Stimulated activated CD4-positive, alpha-beta T cell treated with anti-CD3 and anti-CD28 coated beads, Interleukin-4, amount 100 ng/mL, for 48 hours (primary cell): Measurements from ENCODE around the gene TFG.
"Not testable (repeated sequence)": the region's sequence is repeated elsewhere in the genome, so short reads cannot be mapped to it uniquely, and the experiment has no call there.

Experiments
- DNase-seq, 2 donors: peaks; one replicate each; pipeline ENCODE4 v3.0.0-alpha.2; 2020; ENCODE audit warnings: low read depth in 2 of 2

Gene TFG

DNA sequence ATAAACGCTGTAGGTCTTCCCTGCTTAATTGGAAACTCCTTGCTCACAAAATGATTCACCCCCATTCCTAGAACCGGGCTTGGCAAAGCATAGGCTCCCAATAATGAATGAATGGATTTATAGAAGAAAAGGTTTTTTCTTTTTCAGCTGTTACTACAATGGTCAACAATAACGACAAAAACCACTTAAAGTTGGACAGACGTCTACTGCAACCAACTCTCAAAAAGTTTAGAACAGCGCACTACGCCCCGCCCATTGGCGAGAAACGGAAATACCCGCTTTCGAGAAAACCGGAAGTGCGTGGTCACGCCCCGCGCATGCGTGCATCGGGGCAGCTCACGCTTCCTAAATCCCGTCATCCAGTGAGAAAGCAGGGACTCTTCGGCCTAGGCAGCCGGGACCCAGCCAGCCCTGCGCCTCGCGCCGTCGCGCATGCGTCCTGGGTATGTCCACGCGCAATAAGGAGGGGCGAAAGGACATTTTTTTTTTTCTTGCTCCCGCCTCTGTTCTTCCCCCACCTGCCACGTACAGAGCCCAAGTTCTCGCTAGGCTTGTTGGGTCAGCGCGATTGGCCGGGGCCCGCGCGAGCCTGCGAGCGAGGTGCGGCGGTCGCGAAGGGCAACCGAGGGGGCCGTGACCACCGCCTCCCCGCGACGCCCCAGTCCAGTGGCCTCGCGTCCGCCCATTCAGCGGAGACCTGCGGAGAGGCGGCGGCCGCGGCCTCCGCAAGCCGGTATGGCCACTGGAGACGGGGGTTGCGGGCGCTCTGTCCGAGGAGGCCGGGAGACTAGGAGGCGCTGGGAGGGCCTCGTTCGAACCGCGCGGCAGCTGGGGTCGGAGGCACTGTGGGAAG, at the start of gene TFG:
Gene TFG (plus strand): TSS at position 506 of the 853 bp plus-strand sequence. CDS start 4,192 bp downstream, outside the sequence.
- DNase-seq, result peak; percentile 94 to 95

DNA sequence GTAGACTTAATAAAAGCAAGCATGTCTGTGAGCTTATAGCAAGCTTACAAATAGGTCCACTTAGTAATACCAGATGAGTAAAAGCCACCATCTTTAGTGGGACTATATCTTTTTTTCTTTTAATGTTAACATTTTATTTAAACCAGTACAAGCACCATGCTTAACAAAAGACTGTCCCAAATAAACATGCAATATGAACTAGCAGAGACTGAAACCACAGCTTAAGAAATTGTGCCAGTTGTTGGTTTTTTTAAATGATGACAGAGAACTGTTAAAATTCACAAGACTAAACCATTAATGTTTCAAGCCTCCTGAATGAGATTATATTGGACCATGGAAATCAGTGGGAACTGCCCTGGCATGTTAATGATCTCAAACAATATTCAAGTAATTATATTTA, 48.0 kb upstream of the TFG start:
- not testable (repeated sequence) for DNase-seq

DNA sequence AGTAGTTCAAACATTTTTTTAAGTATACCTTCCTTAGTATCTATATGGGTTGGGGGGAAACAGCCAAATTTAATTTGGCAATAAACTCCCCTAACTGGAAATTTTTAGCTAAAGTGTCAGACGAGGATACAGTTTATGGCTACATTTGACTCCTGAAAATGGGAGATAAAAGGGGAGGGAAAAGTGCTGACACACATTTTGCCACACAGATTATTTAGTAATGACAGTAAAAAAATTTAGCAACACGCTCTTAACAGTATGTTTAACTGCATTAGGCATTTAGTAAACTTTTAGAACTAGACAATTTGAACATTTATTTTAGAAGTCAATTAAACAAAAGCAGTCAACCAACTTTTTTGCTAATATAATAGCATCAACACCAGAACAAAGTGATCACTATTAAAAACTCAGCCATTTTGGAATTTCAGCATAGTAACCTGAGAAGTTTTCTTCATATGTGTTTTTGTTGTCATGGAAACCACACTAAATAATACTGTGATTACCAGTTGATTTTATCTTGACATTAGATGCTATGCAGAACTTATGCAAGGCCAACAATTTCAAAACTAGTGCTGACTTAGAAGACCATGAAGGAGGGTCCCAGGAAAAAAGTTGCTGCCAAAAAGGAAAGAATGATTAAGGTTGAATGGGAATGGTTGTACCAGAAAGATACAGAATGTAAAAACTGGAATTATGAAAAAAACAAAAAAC, 47.0 kb upstream of the TFG start:
- no peak for DNase-seq

DNA sequence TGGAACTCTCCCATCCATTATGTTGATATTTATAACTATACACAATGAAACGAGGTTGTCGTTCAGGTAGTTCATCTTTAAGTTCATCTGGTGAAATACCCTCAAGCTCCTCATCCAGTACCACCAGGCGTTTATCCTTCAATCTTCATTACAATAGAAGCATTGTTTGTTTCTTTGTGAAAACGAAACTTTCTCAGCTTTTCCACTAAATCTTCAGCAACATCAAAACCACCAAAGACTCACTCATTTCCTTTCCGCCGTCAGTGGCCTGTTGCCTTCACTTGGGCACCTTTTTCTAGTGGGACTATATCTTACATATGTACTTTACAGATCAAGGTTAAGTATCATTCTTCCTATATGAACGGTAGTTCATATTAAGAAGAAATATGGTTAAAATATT, 44.1 kb upstream of the TFG start:
- no peak for DNase-seq

DNA sequence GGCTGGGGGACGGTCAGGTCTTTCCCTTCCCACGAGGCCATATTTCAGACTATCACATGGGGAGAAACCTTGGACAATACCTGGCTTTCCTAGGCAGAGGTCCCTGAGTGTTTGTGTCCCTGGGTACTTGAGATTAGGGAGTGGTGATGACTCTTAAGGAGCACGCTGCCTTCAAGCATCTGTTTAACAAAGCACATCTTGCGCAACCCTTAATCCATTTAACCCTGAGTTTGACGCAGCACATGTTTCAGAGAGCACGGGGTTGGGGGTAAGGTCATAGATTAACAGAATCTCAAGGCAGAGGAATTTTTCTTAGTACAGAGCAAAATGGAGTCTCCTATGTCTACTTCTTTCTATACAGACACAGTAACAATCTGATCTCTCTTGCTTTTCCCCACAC, 42.6 kb upstream of the TFG start:
- DNase-seq, result not testable (repeated sequence)

DNA sequence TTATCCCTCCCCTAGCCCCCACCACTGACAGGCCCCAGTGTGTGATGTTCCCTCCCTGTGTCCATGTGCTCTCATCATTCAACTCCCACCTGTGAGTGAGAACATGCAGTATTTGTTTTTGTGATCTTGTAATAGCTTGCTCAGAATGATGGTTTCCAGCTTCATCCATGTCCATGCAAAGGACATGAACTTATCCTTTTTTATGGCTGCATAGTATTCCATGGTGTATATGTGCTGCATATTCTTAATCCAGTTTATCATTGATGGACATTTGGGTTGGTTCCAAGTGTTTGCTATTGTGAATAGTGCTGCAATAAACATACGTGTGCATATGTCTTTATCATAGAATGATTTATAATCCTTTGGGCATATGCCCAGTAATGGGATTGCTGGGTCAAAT, 42.0 kb upstream of the TFG start:
- not testable (repeated sequence) for DNase-seq

DNA sequence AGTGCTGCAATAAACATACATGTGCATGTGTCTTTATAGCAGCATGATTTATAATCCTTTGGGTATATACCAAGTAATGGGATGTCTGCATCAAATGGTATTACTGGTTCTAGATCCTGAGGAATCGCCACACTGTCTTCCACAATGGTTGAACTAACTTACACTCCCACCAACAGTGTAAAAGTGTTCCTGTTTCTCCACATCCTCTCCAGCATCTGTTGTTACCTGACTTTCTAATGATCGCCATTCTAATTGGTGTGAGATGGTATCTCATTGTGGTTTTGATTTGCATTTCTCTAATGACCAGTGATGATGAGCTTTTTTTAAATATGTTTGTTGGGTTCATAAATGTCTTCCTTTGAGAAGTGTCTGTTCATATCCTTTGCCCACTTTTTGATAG, 38.3 kb upstream of the TFG start:
- DNase-seq, result not testable (repeated sequence)

DNA sequence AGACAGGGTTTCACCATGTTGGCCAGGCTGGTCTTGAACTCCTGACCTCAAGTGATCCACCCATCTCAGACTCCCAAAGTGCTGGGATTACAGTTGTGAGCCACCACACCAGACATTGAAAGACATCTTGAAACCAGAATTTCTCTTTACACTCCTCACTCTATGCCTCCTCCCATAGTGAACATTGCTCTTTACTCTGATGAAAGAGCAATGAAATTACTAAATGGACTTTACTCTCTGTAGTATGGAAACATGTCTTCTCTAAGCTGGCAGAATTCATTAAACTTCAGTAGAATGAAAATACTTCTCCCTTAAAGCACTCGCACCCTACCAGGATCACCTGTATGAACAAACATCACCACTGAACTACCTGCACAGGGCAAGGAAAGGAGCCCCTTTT, 27.8 kb upstream of the TFG start:
- DNase-seq, result no peak

DNA sequence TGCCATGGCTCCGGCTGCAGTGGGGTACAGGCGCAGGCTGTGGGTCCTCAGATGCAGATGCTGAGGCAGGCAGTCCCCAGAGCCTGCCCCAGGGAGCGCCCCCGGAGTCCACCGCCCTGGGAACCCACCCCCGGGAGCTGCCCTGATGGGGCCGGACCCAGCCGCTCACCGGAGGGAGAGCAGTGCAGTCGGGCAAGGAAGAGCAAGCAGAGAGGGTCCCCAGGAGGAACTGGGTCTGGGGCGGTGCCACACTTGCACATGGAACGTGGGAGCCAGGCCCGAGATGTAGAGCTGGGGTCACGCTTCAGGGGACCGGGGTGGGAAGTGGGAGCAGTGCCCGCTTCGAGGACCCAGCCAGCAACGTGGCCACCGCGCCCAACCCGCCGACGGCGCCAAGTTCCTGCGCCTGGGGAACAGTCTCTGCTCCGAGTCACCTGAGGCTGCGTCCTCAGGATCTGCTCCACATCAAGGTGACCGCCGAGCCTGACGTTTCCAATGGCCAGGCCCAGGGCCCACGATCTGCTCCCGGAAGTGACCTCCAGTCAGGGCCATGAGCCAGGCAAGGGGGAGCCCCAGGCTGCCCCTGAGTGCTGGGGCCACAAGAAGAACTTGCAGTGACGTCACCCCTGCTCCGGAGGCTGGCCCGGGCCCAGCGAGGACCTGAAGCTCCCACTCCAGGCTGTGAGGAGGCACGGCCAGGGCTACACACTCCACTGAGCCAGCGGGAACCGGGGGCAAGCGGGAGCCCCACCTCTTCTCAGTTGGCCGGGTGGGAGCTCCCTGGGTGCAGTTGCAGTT, 27.0 kb upstream of the TFG start:
- no peak for DNase-seq

DNA sequence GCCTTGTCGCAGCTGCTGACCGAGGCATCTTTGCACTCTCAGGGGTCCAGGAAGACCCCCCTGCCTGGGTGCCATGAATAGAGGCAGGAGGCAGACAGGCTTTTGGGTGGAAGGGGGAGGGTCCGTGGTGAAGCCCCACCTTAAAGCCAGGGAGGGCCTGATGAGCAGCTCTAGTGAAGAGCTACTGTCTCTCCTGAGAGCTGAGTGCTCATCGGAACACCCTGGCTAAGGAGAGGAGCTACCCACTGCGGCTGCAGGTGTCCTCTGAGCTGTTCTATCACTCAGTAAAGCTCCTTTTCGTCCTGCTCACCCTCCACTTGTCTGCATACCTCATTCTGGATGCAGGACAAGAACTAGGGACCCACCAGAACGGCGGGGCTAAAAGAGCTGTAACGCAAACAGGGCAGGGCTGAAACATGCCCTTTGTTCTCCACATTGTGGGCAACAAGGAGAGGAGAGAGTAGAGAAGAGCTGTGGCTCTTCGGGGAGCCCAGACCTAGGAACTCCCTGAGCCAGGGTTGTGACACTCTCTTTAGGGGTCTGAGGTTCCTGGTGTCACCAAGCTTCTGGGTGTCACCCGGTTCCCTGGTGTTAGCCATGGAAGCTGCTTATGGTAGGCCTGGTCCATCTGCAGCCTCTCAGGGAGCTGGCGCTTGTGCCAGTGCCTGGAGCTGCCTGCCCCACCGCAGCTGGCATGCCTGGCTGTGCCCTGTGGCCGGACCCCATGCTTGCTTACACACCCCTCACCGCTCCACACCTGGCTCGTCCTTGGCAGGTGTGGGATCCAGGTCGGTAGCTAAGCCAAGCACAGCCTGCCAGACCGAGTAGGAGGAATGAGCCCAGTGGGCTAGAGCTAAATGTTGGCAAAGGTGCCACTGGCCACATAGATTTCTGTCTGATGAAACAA, 26.2 kb upstream of the TFG start:
- DNase-seq, result no peak

DNA sequence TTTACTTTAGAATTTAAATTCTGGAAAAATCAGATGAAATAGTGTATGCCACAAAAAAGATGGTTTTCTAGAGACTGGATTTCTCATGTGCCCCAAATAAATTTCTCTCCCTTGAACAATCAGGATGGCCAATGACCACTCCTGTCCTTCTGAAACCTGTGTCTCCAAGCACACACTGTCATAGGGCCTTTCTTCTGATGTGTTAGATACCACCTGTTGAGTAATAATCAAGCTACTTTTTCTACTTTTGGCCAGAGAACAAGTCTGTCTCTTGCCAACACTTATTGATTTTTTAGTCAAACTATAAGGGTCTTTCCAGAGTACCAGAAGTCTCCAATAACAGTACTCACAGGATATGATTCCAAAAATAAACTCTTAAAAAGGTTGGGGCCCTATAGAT, 16.1 kb upstream of the TFG start:
- no peak for DNase-seq

DNA sequence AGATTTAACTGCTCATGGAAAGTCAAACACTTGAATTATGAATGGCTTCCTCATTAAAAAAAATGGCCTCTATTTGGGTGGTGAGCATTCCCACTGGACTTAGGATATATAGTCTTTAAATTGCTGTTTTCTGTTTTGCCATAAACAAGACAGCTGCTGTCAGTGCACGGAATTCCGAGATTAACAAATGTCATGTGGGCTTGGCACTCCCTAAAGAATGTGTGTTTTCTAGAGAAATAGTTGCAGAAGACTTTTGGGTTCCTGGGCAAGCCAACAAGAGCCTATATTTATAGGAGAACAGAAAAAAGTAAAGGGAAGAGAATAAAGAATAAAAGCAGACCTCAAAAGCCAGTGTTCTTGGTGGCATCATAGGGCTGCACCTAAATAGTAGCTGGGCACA, 13.6 kb upstream of the TFG start:
- DNase-seq, result no peak

DNA sequence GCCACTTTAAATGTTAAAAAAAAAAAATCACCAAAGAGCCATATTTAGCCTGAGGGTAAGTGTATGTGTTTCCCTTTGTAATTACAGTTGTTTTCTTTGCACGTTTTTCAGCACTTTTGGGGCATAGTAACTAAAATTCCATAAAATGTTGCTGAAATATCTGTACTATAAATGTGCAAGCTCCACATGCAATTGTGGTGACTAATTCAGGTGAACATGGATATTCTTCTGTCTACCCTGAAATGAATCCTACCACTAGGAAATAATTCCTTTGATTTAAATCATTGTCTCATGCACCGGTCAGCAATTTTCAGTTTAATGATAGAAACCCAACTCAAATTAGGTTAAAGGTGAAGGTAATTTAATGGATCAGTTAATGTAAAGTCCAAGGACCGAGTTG, 13.1 kb upstream of the TFG start:
- no peak for DNase-seq

DNA sequence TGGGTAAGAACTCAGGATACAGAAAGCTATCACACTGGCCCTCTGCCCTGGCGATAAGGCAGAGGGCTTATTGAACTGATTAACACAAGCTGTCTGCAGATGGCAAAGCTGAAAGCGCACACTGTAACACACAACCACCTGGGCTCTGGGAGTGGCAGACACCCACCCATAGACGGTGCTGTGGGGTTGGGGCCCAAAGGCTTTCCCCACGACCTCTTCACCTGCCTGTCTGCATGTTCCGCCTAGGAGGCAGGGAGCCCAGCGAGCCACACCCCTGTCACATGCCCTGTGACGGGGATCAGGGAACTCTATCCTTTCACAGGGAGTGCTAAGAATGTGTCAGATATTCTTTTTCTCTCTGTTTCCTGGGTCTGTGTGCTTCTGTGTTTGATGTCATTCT, 12.1 kb upstream of the TFG start:
- no peak for DNase-seq

DNA sequence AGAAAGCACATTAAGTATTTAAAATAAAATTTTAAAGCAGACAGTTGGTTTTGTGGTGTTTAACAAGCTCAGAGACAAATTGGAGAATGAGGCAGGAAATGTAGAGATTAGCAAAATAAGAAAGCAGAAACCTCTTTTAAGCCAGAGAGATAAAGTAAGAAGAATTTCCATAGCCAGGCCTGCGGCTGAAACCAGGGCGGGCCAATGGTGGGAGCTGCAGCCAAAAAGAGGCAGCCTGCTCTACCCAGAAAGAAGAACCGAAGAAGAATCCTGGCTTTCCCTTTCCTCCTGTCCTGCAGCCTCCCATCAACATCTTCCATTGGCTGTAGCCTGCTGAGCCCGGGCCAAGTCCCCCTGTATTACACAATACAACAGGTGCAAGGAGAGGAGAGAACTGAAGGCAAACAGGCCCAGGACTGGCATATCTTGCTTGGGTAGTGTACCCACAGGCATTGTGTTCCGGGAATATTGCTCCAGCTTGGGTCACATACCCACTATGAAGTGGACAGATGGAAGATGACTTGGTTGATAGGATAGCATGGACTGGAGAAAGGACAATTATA, 11.5 kb upstream of the TFG start:
- no peak for DNase-seq

DNA sequence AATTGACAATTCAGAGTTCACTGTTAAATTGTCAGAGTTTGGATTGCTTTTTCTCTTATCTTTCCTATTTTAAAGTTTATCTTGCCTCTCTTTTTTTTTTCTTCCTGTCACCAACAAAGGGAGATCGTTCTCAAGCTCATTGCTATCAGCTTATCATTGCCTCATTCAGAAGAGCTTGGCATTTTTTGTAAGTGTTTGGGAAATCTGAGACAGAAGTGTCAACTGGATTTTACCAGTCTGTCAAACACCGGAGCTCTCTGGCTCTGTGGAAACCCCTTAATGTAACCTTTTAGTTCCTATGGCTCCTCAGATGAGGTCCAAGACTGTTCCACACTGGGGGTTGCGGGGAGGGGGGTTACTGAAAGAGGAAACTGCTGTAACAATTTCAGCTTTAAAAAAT, 10.6 kb upstream of the TFG start:
- DNase-seq, result no peak

DNA sequence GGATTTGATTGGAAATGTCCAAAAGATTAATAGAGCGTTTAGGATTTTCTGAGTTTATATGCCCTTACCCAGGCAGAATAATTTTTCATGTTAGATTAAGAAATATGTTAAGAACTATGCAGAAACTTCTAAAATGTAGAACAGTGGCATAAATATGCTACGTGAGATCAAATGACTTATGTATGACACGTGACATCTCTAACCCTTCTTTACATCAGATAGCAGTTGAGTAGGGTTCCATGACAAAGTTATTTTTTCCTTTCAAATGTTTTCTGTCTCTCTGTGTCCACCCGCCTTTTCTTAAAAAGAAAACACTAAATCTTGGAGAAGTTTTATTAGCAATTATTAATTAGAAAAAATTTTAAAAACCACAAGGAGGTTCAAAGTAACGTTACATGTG, 8.6 kb upstream of the TFG start:
- no peak for DNase-seq

DNA sequence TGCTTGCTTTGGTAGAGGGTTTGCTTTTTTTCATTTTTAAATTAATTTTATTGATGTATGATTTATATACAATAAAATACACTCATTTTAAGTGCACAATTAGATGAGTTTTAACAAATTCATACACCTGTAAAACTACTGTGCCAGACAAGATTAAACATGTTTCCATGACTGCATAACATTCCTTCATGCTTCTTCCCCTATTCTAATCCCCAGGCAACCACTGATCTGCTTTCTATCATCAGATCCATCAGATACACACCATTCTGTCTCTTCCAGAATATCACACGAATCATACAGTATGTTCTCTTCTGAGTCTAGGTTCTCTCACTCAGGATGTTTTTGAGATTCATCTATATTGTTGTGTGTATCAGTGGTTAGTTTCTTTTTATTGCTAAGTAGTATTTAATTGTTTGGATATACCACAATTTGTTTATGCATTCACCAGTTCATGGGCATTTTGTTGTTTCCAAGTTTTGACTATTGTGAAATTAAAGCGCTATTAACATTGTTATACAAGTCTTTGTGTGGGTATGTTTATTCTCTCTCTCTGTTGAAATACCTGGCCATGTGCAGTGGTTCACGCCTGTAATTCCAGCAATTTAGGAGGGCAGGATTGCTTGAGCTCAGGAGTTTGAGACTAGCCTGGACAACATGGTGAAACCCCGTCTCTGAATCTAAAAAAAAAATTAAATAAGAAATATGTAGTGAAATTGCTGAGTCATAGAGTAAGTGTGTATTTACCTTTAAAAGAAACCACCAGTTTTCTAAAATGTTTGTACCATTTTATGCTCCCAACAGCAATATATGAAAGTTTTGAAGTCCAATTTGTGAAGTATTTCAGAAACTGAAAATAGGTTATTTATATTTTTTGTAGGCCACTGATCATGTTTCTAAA, 7.0 kb upstream of the TFG start:
- no peak for DNase-seq

DNA sequence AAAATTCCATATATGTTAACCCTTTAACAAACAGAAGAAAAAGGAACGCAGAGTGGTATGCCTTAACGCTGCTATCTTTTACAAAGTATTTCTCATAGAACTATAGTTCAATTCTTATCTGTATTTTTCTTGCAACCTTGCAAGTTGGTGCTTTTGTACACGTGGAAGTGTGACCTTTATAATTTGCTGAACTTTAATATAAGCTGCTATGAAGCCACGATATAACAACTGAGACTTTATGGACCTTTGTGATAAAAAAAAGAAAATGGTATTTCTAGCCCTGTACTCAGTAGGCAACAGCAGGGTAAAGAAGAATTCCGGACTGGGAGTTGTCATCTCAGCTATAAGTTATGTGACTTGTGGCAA, 6.3 kb upstream of the TFG start:
- DNase-seq, result no peak

DNA sequence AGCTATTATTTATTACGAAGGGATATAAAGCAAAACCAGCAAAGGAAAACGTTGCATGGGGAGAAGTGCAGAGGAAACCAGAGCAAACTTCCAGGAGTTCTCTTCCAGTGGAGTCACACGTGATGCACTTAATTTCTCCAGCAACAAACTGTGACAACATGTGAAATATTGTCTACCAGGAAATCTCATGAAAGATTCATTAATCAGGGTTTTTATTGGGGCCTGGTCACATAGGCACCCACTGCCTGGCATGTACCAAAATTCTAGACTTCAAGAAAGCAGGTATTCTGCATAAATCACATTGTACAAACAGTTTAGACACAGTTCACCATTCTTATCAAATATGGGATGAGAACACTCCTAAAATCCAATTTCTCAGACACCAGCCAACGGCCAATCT, 5.4 kb upstream of the TFG start:
- no peak for DNase-seq
